GM18498 (cell line): Measurements from ENCODE around the gene ADARB2.

Source experiments
- ATAC-seq: cut with Tn5 transposase; IDR thresholded peaks from one replicate; pipeline ENCODE4 v1.9.1; 2021; ENCODE audit warnings: mild to moderate bottlenecking, moderate library complexity; ENCODE audit not compliant: unreplicated experiment

The ADARB2 gene

GRCh38 chr10:1736144-1736971 is 967 bp downstream of the ADARB2 start:
- ATAC-seq = no peak

- ATAC-seq = no peak
Measured at GRCh38 chr10:1735562-1735961, 1.8 kb downstream of the ADARB2 start.

GRCh38 chr10:1734288-1734687 is 3.0 kb downstream of the ADARB2 start:
- ATAC-seq = no peak

GRCh38 chr10:1733720-1734119 is 3.6 kb downstream of the ADARB2 start:
- ATAC-seq = no peak

- ATAC-seq = no peak
Measured at GRCh38 chr10:1732564-1732996, 4.7 kb downstream of the ADARB2 start.

GRCh38 chr10:1731592-1731991 is 5.7 kb downstream of the ADARB2 start:
- no peak for ATAC-seq

GRCh38 chr10:1729751-1730150 is 7.6 kb downstream of the ADARB2 start:
- ATAC-seq = no peak

GRCh38 chr10:1726861-1727260 is 10.5 kb downstream of the ADARB2 start:
- no peak for ATAC-seq

- ATAC-seq = no peak
Measured at GRCh38 chr10:1724921-1725488, 12.3 kb downstream of the ADARB2 start.

GRCh38 chr10:1716839-1717238 is 20.5 kb downstream of the ADARB2 start:
- no peak for ATAC-seq

- ATAC-seq = no peak
Measured at GRCh38 chr10:1715821-1716220, 21.5 kb downstream of the ADARB2 start.

GRCh38 chr10:1712944-1713671 is 24.2 kb downstream of the ADARB2 start:
- ATAC-seq = no peak

- ATAC-seq = no peak
Measured at GRCh38 chr10:1712314-1712713, 25.0 kb downstream of the ADARB2 start.

- ATAC-seq = no peak
Measured at GRCh38 chr10:1709161-1709560, 28.2 kb downstream of the ADARB2 start.

- no peak for ATAC-seq
Measured at GRCh38 chr10:1708746-1709145, 28.6 kb downstream of the ADARB2 start.

GRCh38 chr10:1706711-1707110 is 30.6 kb downstream of the ADARB2 start:
- ATAC-seq = no peak

GRCh38 chr10:1706256-1706655 is 31.1 kb downstream of the ADARB2 start:
- ATAC-seq = no peak

GRCh38 chr10:1698185-1698584 is 39.1 kb downstream of the ADARB2 start:
- no peak for ATAC-seq

GRCh38 chr10:1696106-1696505 is 41.2 kb downstream of the ADARB2 start:
- no peak for ATAC-seq

GRCh38 chr10:1690086-1690485 is 47.2 kb downstream of the ADARB2 start:
- ATAC-seq = no peak

- ATAC-seq = no peak
Measured at GRCh38 chr10:1688531-1688930, 48.8 kb downstream of the ADARB2 start.

GRCh38 chr10:1687623-1688150 is 49.6 kb downstream of the ADARB2 start:
- ATAC-seq = no peak
